ENCODE measurements around the gene TSNAXIP1. TPM values are rescaled to one million over a fixed set of nuclear protein-coding genes. Genes with fewer than 3 reads are reported as not detected.
A peak's percentile ranks its signal among the peaks of the same experiment; 100 is the strongest.

The TSNAXIP1 gene
- total RNA-seq, 2 experiments from 2014 or later = 0.52 to 0.61 TPM

- ATAC-seq (ENCODE audit: poor library complexity) = no peak
- Mint-ChIP-seq H3K36me3 (ENCODE audit: low read depth) (peaks cover 12% of the 10 kb centered on the region), H3K4me3 (peak overlapping the region; percentile 7), H3K4me1 (ENCODE audit: low read depth) (peaks cover 22% of the 10 kb centered on the region), H3K9me3 (no peaks in the 10 kb centered on the region), H3K27me3 (no peaks in the 10 kb centered on the region), H3K27ac (no peak overlapping the region)
- Histone ChIP-seq H3K4me1 (ENCODE audit: insufficient read depth, low read length) (peaks cover 28% of the 10 kb centered on the region), H3K27ac (ENCODE audit: low read depth in 1 of 2, low read length in 2 of 2) (no peak overlapping the region), H3K4me3 (ENCODE audit: low read length) (no peak overlapping the region), H3K27me3 (ENCODE audit: control insufficient read depth in 1 of 2, insufficient read depth in 2 of 2, low read length in 2 of 2) (no peaks in the 10 kb centered on the region), H3K9me3 (ENCODE audit: control insufficient read depth in 1 of 2, insufficient read depth in 1 of 2, low read length in 2 of 2) (no peaks in the 10 kb centered on the region), H3K36me3 (ENCODE audit: insufficient read depth, low read length) (no peaks in the 10 kb centered on the region)
- ChIA-PET POLR2A (no interaction called here), CTCF (interaction anchor here (3.3 kb wide), 1 partner anchor 22 kb away, joined by 18 read pairs; no protein-coding TSS in a partner anchor)
- intact Hi-C loops (cut with DNase I, micrococcal nuclease) = no loop called here
- TF ChIP-seq CTCF (IDR thresholded peaks at IDR 0.05) = no peak
- no peak for DNase-seq
These were observed 31.1 kb downstream of the TSNAXIP1 start for GRCh38 chr16:67837811-67838210.

GRCh38 chr16:67841198-67841815 lies 34.6 kb downstream of the TSNAXIP1 start:
- no peaks in the 10 kb centered on the region for H3K9me3 Mint-ChIP-seq
- no peak for DNase-seq
- intact Hi-C loops (cut with DNase I, micrococcal nuclease) = loop anchor here (5.0 to 10.0 kb wide), 2 partner anchors 51 to 617 kb away; partner anchors contain the start of genes PSKH1 (in 1 of the 2) and TMEM208 (in 1 of the 2)
- peak overlapping the region in 1 of 2 donors; percentile 99 for H3K27ac ChIP-seq (ENCODE audit: low read depth in 1 of 2, low read length in 2 of 2)
- H3K36me3 ChIP-seq (ENCODE audit: insufficient read depth, low read length) = peaks cover 9% of the 10 kb centered on the region
- no peaks in the 10 kb centered on the region for H3K27me3 ChIP-seq (ENCODE audit: control insufficient read depth in 1 of 2, insufficient read depth in 2 of 2, low read length in 2 of 2)
- peak overlapping the region; percentile 91 for H3K4me3 Mint-ChIP-seq
- H3K9me3 ChIP-seq (ENCODE audit: control insufficient read depth in 1 of 2, insufficient read depth in 1 of 2, low read length in 2 of 2) = no peaks in the 10 kb centered on the region
- H3K27ac Mint-ChIP-seq = peak overlapping the region; percentile 95
- ATAC-seq (ENCODE audit: poor library complexity) = no peak
- peaks cover 48% of the 10 kb centered on the region for H3K4me1 ChIP-seq (ENCODE audit: insufficient read depth, low read length)
- ChIA-PET POLR2A (interaction anchor here (0.5 kb wide), 1 partner anchor 280 kb away, joined by 4 read pairs; no protein-coding TSS in a partner anchor), CTCF (interaction anchor here (1.2 to 1.4 kb wide), 2 partner anchors 15 to 25 kb away, joined by 3 to 9 read pairs; no protein-coding TSS in a partner anchor)
- TF ChIP-seq CTCF (IDR thresholded peaks at IDR 0.05) = no peak
- no peaks in the 10 kb centered on the region for H3K27me3 Mint-ChIP-seq
- H3K4me3 ChIP-seq (ENCODE audit: low read length) = peak overlapping the region; percentile 96
- peaks cover 24% of the 10 kb centered on the region for H3K36me3 Mint-ChIP-seq (ENCODE audit: low read depth)
- peaks cover 42% of the 10 kb centered on the region for H3K4me1 Mint-ChIP-seq (ENCODE audit: low read depth)

GRCh38 chr16:67841816-67842508 lies 35.3 kb downstream of the TSNAXIP1 start, which contains the start of gene THAP11:
Gene THAP11, plus strand, starts transcription at chr16:67842320. Its CDS starts 235 bp downstream, at chr16:67842555.
- no peaks in the 10 kb centered on the region for H3K27me3 Mint-ChIP-seq
- Histone ChIP-seq H3K4me3 (ENCODE audit: low read length) (peak within 1 kb of the TSS; percentile 96), H3K4me1 (ENCODE audit: insufficient read depth, low read length) (peaks cover 50% of the 10 kb centered on the region), H3K36me3 (ENCODE audit: insufficient read depth, low read length) (peaks cover 9% of the 10 kb centered on the region), H3K9me3 (ENCODE audit: control insufficient read depth in 1 of 2, insufficient read depth in 1 of 2, low read length in 2 of 2) (no peaks in the 10 kb centered on the region), H3K27me3 (ENCODE audit: control insufficient read depth in 1 of 2, insufficient read depth in 2 of 2, low read length in 2 of 2) (no peaks in the 10 kb centered on the region), H3K27ac (ENCODE audit: low read depth in 1 of 2, low read length in 2 of 2) (peak within 1 kb of the TSS; percentile 87 to 99)
- H3K9me3 Mint-ChIP-seq = no peaks in the 10 kb centered on the region
- H3K4me3 Mint-ChIP-seq = peak within 1 kb of the TSS; percentile 98
- peaks cover 42% of the 10 kb centered on the region for H3K4me1 Mint-ChIP-seq (ENCODE audit: low read depth)
- peaks cover 24% of the 10 kb centered on the region for H3K36me3 Mint-ChIP-seq (ENCODE audit: low read depth)
- intact Hi-C loops (cut with DNase I, micrococcal nuclease) = loop anchor here (1.0 to 10.0 kb wide), 3 partner anchors 50 to 617 kb away; partner anchors contain the start of genes PSKH1 (in 1 of the 2), PSMB10 (in 1 of the 2) and TMEM208 (in 1 of the 2)
- ChIA-PET CTCF (interaction anchor here (1.2 to 4.9 kb wide), 3 partner anchors 15 to 25 kb away, joined by 3 to 41 read pairs (median 4); no protein-coding TSS in a partner anchor), POLR2A (interaction anchor here (1.8 to 2.6 kb wide), 2 partner anchors 8 to 243 kb away, joined by 9 to 18 read pairs; partner anchors contain the start of gene NFATC3)
- peak within 1 kb of the TSS; percentile 95 for H3K27ac Mint-ChIP-seq
- peak; percentile 55 for ATAC-seq (ENCODE audit: poor library complexity)
- TF ChIP-seq CTCF (IDR thresholded peaks at IDR 0.05) = peak; percentile 85
- DNase-seq = peak; percentile 90 to 97 (median 94)

Measured in CD4-positive, alpha-beta T cell (primary cell).